GM21737 (cell line): ENCODE measurements around the gene EVA1B.

Experiments
- ATAC-seq: cut with Tn5 transposase; IDR thresholded peaks from one replicate; pipeline ENCODE4 v1.9.1; 2021; ENCODE audit warnings: mild to moderate bottlenecking, moderate library complexity; ENCODE audit not compliant: unreplicated experiment

Gene EVA1B

GRCh38 chr1:36320767-36321118, 2.7 kb downstream of the EVA1B start:
- no peak for ATAC-seq

- no peak for ATAC-seq
These were observed 3.1 kb downstream of the EVA1B start for GRCh38 chr1:36320291-36320761.

GRCh38 chr1:36309397-36309796, 14.0 kb downstream of the EVA1B start:
- no peak for ATAC-seq

- ATAC-seq, result no peak
These were observed 15.7 kb downstream of the EVA1B start for GRCh38 chr1:36307601-36308330.

GRCh38 chr1:36306902-36307456, 16.5 kb downstream of the EVA1B start:
- peak; percentile 98 for ATAC-seq

GRCh38 chr1:36306210-36306901, 17.1 kb downstream of the EVA1B start, which contains the start of gene SH3D21:
Gene SH3D21 (plus strand): TSS chr1:36306368. CDS start chr1:36306421, 53 bp downstream.
- peak; percentile 27 for ATAC-seq

- ATAC-seq, result no peak
These were observed 17.6 kb downstream of the EVA1B start for GRCh38 chr1:36305915-36306209.

- no peak for ATAC-seq
These were observed 18.2 kb downstream of the EVA1B start for GRCh38 chr1:36304970-36305914.

- no peak for ATAC-seq
These were observed 18.9 kb downstream of the EVA1B start for GRCh38 chr1:36304521-36304920.

- ATAC-seq, result no peak
These were observed 19.6 kb downstream of the EVA1B start for GRCh38 chr1:36303650-36304360.

- no peak for ATAC-seq
These were observed 20.2 kb downstream of the EVA1B start for GRCh38 chr1:36303244-36303643.

GRCh38 chr1:36301220-36301619, 22.2 kb downstream of the EVA1B start:
- no peak for ATAC-seq

- no peak for ATAC-seq
These were observed 22.9 kb downstream of the EVA1B start for GRCh38 chr1:36300526-36300925.

GRCh38 chr1:36298640-36299039, 24.8 kb downstream of the EVA1B start:
- no peak for ATAC-seq

- no peak for ATAC-seq
These were observed 26.4 kb downstream of the EVA1B start for GRCh38 chr1:36297062-36297461.

GRCh38 chr1:36295390-36295789, 28.1 kb downstream of the EVA1B start:
- no peak for ATAC-seq

GRCh38 chr1:36287595-36287994, 35.9 kb downstream of the EVA1B start:
- ATAC-seq, result no peak

- ATAC-seq, result no peak
These were observed 36.6 kb downstream of the EVA1B start for GRCh38 chr1:36286802-36287201.

GRCh38 chr1:36285443-36286101, 37.9 kb downstream of the EVA1B start:
- no peak for ATAC-seq

- ATAC-seq, result no peak
These were observed 38.9 kb downstream of the EVA1B start for GRCh38 chr1:36284517-36284916.
